GM18867 (cell line): Measurements from ENCODE around the gene SLIT3.

ENCODE experiments used
- ATAC-seq: cut with Tn5 transposase; IDR thresholded peaks from one replicate; pipeline ENCODE4 v1.9.1; 2021; ENCODE audit warnings: mild to moderate bottlenecking, moderate library complexity; ENCODE audit not compliant: unreplicated experiment

The SLIT3 gene

GRCh38 chr5:169300468-169301385, at the start of gene SLIT3:
Gene SLIT3 (minus strand): TSS chr5:169301139. CDS start chr5:169300709, 430 bp downstream.
- ATAC-seq, result no peak

GRCh38 chr5:169350016-169350415, 49.1 kb upstream of the SLIT3 start:
- ATAC-seq, result peak; percentile 46

GRCh38 chr5:169347786-169348185, 46.8 kb upstream of the SLIT3 start:
- ATAC-seq, result no peak

- no peak for ATAC-seq
These were observed 43.7 kb upstream of the SLIT3 start for GRCh38 chr5:169344629-169345028.

GRCh38 chr5:169343766-169344165, 42.8 kb upstream of the SLIT3 start:
- no peak for ATAC-seq

- no peak for ATAC-seq
These were observed 40.6 kb upstream of the SLIT3 start for GRCh38 chr5:169341556-169341955.

- ATAC-seq, result peak; percentile 78
These were observed 38.9 kb upstream of the SLIT3 start for GRCh38 chr5:169339869-169340268.

GRCh38 chr5:169336242-169336641, 35.3 kb upstream of the SLIT3 start:
- ATAC-seq, result no peak

GRCh38 chr5:169335806-169336205, 34.9 kb upstream of the SLIT3 start:
- no peak for ATAC-seq

GRCh38 chr5:169333518-169333917, 32.6 kb upstream of the SLIT3 start:
- no peak for ATAC-seq

- ATAC-seq, result no peak
These were observed 30.4 kb upstream of the SLIT3 start for GRCh38 chr5:169331292-169331852.

- no peak for ATAC-seq
These were observed 27.5 kb upstream of the SLIT3 start for GRCh38 chr5:169328401-169328800.

- no peak for ATAC-seq
These were observed 24.3 kb upstream of the SLIT3 start for GRCh38 chr5:169325273-169325672.

GRCh38 chr5:169318556-169318955, 17.6 kb upstream of the SLIT3 start:
- no peak for ATAC-seq

GRCh38 chr5:169307646-169308045, 6.7 kb upstream of the SLIT3 start:
- ATAC-seq, result no peak

GRCh38 chr5:169305366-169305765, 4.4 kb upstream of the SLIT3 start:
- no peak for ATAC-seq

GRCh38 chr5:169304175-169304574, 3.2 kb upstream of the SLIT3 start:
- no peak for ATAC-seq

- ATAC-seq, result no peak
These were observed 2.2 kb upstream of the SLIT3 start for GRCh38 chr5:169303119-169303515.

GRCh38 chr5:169302491-169303118, 1.7 kb upstream of the SLIT3 start:
- peak; percentile 74 for ATAC-seq

GRCh38 chr5:169301986-169302385, 1.0 kb upstream of the SLIT3 start:
- ATAC-seq, result peak; percentile 18

GRCh38 chr5:169301386-169301934, 521 bp upstream of the SLIT3 start:
- ATAC-seq, result no peak
